Calu3 (cell line): ENCODE data around the gene CLCN7. TPM values are rescaled to one million over a fixed set of nuclear protein-coding genes. Genes with fewer than 3 reads are reported as not detected.

Experiments used
- BruUV-seq: library from RNA; stranded (reverse); fragments of 400-500 nt; replicated peaks from 2 replicates; lab custom pipeline; 2021; lab: Mats Ljungman, UMichigan
- CTCF ChIA-PET: fragments of 300-600 bp; sonication (Branson Sonifier 250); formaldehyde crosslinking; loops from one replicate; lab custom pipeline; 2022; ENCODE audit warnings: antibody characterized with exemption; lab: Charles Lee
- DNase-seq: peaks from one replicate; pipeline ENCODE4 v3.0.0; 2022
- H3K27ac Mint-ChIP-seq: one replicate; pipeline ENCODE4 v1.8.0; 2022; ENCODE audit warnings: mixed read lengths; ENCODE audit not compliant: unreplicated experiment
- H3K27me3 Mint-ChIP-seq: one replicate; pipeline ENCODE4 v1.8.0; 2022; ENCODE audit warnings: mixed read lengths; ENCODE audit not compliant: unreplicated experiment
- H3K36me3 Mint-ChIP-seq: one replicate; pipeline ENCODE4 v1.8.0; 2022; ENCODE audit warnings: mild to moderate bottlenecking, moderate library complexity, mixed read lengths; ENCODE audit not compliant: insufficient read depth, unreplicated experiment
- H3K4me1 Mint-ChIP-seq: one replicate; pipeline ENCODE4 v1.8.0; 2022; ENCODE audit warnings: mild to moderate bottlenecking, low read depth, mixed read lengths; ENCODE audit not compliant: unreplicated experiment
- H3K4me3 Mint-ChIP-seq: one replicate; pipeline ENCODE4 v1.8.0; 2022; ENCODE audit warnings: mild to moderate bottlenecking, low read depth, moderate library complexity, mixed read lengths; ENCODE audit not compliant: unreplicated experiment
- H3K9me3 Mint-ChIP-seq: one replicate; pipeline ENCODE4 v1.8.0; 2022; ENCODE audit warnings: low read depth, mixed read lengths; ENCODE audit not compliant: unreplicated experiment
- intact Hi-C: fragments of 100-400 bp; cut with micrococcal nuclease; formaldehyde crosslinking; loops from one replicate; pipeline ENCODE4 v1.10.0; 2022; ENCODE audit not compliant: unreplicated experiment
- total RNA-seq: library from RNA; stranded (reverse); gene quantifications from 2 replicates; pipeline ENCODE4 v1.2.3, GENCODE V29; 2022
- TF ChIP-seq, protein P1 (sequence below): fragments of 200-600 bp; IDR thresholded peaks from one replicate; pipeline ENCODE4 v1.8.0; 2022; ENCODE audit warnings: antibody characterized with exemption; ENCODE audit not compliant: unreplicated experiment

CLCN7 gene
- total RNA-seq, 1 experiment from 2014 or later = 117 TPM

DNA sequence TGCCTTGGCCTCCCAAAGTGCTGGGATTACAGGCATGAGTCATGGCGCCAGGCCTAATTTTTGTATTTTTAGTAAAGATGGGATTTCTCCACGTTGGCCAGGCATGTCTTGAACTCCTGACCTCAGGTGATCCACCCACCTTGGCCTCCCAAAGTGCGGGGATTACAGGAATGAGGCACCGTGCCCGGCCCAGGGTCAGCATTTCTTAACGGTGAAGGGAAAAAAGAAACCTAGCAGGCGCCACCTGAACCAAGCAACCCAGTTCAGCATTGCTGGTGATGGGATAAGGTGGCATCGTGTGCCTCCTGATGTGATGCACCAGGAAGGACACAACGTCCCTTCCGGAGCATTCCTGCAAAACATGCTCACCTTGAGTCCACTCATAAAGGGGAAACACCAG, 2.2 kb upstream of the CLCN7 start:
- TF ChIP-seq, protein P1, sequence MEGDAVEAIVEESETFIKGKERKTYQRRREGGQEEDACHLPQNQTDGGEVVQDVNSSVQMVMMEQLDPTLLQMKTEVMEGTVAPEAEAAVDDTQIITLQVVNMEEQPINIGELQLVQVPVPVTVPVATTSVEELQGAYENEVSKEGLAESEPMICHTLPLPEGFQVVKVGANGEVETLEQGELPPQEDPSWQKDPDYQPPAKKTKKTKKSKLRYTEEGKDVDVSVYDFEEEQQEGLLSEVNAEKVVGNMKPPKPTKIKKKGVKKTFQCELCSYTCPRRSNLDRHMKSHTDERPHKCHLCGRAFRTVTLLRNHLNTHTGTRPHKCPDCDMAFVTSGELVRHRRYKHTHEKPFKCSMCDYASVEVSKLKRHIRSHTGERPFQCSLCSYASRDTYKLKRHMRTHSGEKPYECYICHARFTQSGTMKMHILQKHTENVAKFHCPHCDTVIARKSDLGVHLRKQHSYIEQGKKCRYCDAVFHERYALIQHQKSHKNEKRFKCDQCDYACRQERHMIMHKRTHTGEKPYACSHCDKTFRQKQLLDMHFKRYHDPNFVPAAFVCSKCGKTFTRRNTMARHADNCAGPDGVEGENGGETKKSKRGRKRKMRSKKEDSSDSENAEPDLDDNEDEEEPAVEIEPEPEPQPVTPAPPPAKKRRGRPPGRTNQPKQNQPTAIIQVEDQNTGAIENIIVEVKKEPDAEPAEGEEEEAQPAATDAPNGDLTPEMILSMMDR = no peak
- H3K9me3 Mint-ChIP-seq = peaks cover 3% of the 10 kb centered on the region
- peaks cover 33% of the 10 kb centered on the region for H3K36me3 Mint-ChIP-seq
- intact Hi-C loops = no loop called here
- no peak for DNase-seq
- no peak overlapping the region for H3K27ac Mint-ChIP-seq
- no peak overlapping the region for H3K4me3 Mint-ChIP-seq
- BruUV-seq = no TSS peak
- CTCF ChIA-PET = no interaction called here
- H3K4me1 Mint-ChIP-seq = no peaks in the 10 kb centered on the region
- H3K27me3 Mint-ChIP-seq = peaks cover 16% of the 10 kb centered on the region

DNA sequence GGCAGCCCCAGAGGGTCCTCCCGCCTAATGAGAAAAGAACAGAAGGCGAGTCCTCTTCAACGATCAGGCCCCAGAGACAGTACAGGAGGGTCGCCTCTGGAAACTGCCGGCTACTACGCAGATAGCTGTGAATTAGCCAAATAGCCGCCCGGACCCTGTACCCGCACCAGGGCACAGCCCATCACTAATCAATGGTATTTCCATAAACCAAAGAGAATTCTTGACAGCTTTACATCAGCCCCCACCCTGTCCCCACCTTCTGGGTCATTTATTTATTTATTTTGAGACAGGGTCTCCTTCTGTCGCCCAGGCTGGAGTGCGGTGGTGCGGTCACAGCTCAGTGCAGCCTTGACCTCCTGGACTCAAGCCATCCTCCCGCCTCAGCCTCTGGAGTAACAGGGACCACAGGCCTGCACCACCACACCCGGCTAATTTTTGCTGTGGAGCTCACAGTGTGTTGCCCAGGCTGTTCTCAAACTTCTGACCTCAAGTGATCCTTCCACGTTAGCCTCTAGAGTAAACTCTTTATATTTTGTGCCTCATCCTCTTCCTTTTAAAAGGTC, 805 bp upstream of the CLCN7 start:
- H3K9me3 Mint-ChIP-seq = peaks cover 3% of the 10 kb centered on the region

DNA sequence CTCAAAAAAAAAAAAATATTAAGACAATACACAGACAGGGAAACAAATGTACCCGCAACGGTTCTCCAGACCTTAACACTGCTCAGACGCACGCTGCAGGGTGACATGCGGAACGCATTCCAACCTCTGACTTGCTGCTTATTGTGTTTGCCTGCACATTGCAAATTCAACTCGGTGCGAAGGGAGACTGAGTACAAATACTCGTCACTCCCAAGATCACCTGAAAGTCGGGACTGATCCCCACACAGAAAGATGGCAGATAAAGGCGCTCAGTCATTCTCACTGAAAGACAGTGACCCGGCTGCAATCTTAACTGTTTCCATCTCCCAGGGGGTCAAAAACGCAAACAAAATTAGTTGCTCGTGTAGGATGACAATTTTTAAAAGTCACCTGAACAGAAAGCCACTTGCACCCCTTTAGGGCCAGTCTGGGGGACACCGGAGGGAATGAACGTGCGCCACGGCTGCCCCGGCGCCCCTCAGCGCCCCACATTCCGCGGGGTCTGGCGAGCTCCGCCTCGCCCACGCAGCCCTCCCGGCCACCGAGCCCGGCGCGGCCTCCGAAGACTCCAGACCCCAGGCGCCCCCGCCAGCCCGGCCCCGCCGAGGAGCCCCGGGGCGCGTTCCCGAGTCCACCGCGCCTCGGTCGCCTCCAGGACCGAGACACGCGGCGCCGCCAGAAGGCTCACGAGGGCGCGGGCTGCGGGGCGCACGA, 589 bp downstream of the CLCN7 start:
- Mint-ChIP-seq H3K27ac (no peak overlapping the region), H3K4me1 (peaks cover 18% of the 10 kb centered on the region), H3K27me3 (no peaks in the 10 kb centered on the region), H3K9me3 (peaks cover 3% of the 10 kb centered on the region), H3K4me3 (peak overlapping the region; percentile 70), H3K36me3 (peaks cover 33% of the 10 kb centered on the region)
- DNase-seq = no peak
- TF ChIP-seq, protein P1 = no peak
- CTCF ChIA-PET = no interaction called here
- TSS peak; percentile 47 for BruUV-seq
- intact Hi-C loops = no loop called here

More for the DNA sequence above, 805 bp upstream of the CLCN7 start:
- peak overlapping the region; percentile 50 for H3K27ac Mint-ChIP-seq
- H3K4me3 Mint-ChIP-seq = peak overlapping the region; percentile 70
- H3K27me3 Mint-ChIP-seq = peaks cover 2% of the 10 kb centered on the region
- no TSS peak for BruUV-seq
- no peak for DNase-seq
- peaks cover 8% of the 10 kb centered on the region for H3K4me1 Mint-ChIP-seq
- peaks cover 33% of the 10 kb centered on the region for H3K36me3 Mint-ChIP-seq
- intact Hi-C loops = no loop called here
- CTCF ChIA-PET = interaction anchor here (0.6 to 1.0 kb wide), 3 partner anchors 16 to 55 kb away, joined by 3 to 4 read pairs (median 4); partner anchors contain the start of genes TELO2 and UQCC4
- TF ChIP-seq, protein P1 = no peak

DNA sequence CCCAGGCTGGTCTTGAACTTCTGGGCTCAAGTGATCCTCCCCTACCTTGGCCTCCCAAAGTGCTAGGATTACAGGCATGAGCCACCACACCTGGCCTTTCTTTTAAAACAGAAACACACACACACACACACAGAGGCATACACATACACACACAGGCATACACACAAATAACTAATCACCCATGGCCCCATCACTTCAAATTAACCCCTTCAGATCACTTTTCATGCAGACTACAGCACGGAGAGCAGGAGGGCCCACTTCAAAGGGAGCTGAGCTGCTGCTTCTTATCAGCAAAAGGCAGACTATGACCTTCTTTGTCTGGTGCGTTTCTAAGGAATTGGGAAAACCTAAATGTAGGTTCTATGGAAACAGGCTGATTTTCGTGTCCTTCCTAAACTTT, 1.9 kb downstream of the CLCN7 start:
- CTCF ChIA-PET = no interaction called here
- peak overlapping the region; percentile 41 for H3K4me3 Mint-ChIP-seq
- no TSS peak for BruUV-seq
- peaks cover 33% of the 10 kb centered on the region for H3K36me3 Mint-ChIP-seq
- no peak overlapping the region for H3K27ac Mint-ChIP-seq
- H3K27me3 Mint-ChIP-seq = no peaks in the 10 kb centered on the region
- peaks cover 18% of the 10 kb centered on the region for H3K4me1 Mint-ChIP-seq
- H3K9me3 Mint-ChIP-seq = no peaks in the 10 kb centered on the region
- intact Hi-C loops = no loop called here
- TF ChIP-seq, protein P1 = no peak
- no peak for DNase-seq
